HUES64 (cell line): Measurements from ENCODE around the gene ZNF575.
"Not testable (repeated sequence)": the region's sequence is repeated elsewhere in the genome, so short reads cannot be mapped to it uniquely, and the experiment has no call there.

ENCODE experiments used
- H3K27ac ChIP-seq: 2 replicates; pipeline ENCODE4 v1.7.0; 2013; ENCODE audit warnings: low read depth, low read length, inconsistent platforms
- H3K27me3 ChIP-seq: 2 replicates; pipeline ENCODE4 v1.6.1; 2013; ENCODE audit warnings: mild to moderate bottlenecking, low read length; ENCODE audit not compliant: insufficient read depth
- H3K36me3 ChIP-seq: 2 replicates; pipeline ENCODE4 v1.6.1; 2013; ENCODE audit warnings: mild to moderate bottlenecking, low read length; ENCODE audit not compliant: insufficient read depth
- H3K4me1 ChIP-seq: 2 replicates; pipeline ENCODE4 v1.6.1; 2013; ENCODE audit warnings: mild to moderate bottlenecking, low read length, moderate library complexity; ENCODE audit not compliant: insufficient read depth
- H3K4me3 ChIP-seq: 2 replicates; pipeline ENCODE4 v1.5.1; 2013; ENCODE audit warnings: mild to moderate bottlenecking, low read length, moderate library complexity
- H3K9ac ChIP-seq: 2 replicates; pipeline ENCODE4 v1.6.1; 2013; ENCODE audit warnings: mild to moderate bottlenecking, low read depth, low read length
- H3K9me3 ChIP-seq: 2 replicates; pipeline ENCODE4 v1.6.1; 2013; ENCODE audit warnings: low read depth, low read length; ENCODE audit not compliant: insufficient read depth
- WGBS: fragments of 150-250, 120-280 bp; methylation state at CpG from one replicate; pipeline ENCODE4 v1.1.7; 2013; ENCODE audit warnings: missing lambda C conversion rate; 5-methylcytosine and 5-hydroxymethylcytosine counted together

Gene ZNF575

GRCh38 chr19:43545981-43546380, 13.0 kb downstream of the ZNF575 start:
- Histone ChIP-seq H3K4me3 (no peak overlapping the region), H3K4me1 (no peaks in the 10 kb centered on the region), H3K9ac (no peak overlapping the region), H3K27me3 (no peaks in the 10 kb centered on the region), H3K36me3 (peaks cover 60% of the 10 kb centered on the region), H3K27ac (no peak overlapping the region), H3K9me3 (no peaks in the 10 kb centered on the region)
- WGBS, result 90% methylated on average over 2 of the region's 2 CpGs

GRCh38 chr19:43546581-43546980, 13.6 kb downstream of the ZNF575 start:
- H3K9ac ChIP-seq, result no peak overlapping the region
- no peaks in the 10 kb centered on the region for H3K27me3 ChIP-seq
- no peak overlapping the region for H3K27ac ChIP-seq
- no peaks in the 10 kb centered on the region for H3K9me3 ChIP-seq
- H3K4me3 ChIP-seq, result no peak overlapping the region
- 97% methylated on average over 3 of the region's 3 CpGs for WGBS
- peaks cover 62% of the 10 kb centered on the region for H3K36me3 ChIP-seq
- H3K4me1 ChIP-seq, result no peaks in the 10 kb centered on the region

DNA sequence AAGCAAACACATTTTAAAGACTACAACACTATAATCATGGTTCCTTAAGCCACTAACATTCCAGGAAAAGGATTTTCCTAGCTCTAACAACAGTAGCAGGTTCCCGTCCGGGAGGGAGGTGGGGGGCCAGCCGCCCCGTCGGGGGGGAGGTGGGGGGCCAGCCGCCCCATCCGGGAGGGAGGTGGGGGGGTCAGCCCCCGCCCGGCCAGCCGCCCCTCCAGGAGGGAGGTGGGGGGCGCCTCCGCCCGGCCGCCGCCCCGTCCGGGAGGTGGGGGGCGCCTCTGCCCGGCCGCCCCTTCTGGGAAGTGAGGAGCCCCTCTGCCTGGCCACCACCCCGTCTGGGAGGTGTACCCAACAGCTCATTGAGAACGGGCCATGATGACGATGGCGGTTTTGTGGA, 14.9 kb downstream of the ZNF575 start:
- not testable (repeated sequence) for H3K4me3 ChIP-seq, H3K27me3 ChIP-seq, H3K27ac ChIP-seq, H3K4me1 ChIP-seq, H3K9ac ChIP-seq, H3K9me3 ChIP-seq
- no CpG with 5 or more reads among the region's 24 CpGs for WGBS
- peaks cover 60% of the 10 kb centered on the region for H3K36me3 ChIP-seq

DNA sequence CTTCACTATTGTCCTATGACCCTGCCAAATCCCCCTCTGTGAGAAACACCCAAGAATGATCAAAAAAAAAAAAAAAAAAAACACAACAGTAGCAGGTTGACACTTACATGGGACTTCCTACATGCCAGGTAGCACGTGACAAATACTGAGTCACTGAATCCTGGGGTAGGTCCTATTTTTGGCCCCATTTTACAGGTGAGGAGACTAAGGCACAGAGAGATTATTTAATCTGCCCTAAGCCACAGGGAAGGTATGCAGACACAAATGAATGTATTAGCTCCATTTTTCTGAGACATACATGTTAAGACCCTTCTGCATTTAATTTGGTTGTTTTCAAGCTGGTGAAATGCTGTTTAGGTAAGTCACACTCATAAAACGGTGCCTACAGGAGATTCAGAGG, 15.7 kb downstream of the ZNF575 start:
- no peak overlapping the region for H3K4me3 ChIP-seq
- no peak overlapping the region for H3K9ac ChIP-seq
- no peak overlapping the region for H3K27ac ChIP-seq
- H3K27me3 ChIP-seq, result no peaks in the 10 kb centered on the region
- no peaks in the 10 kb centered on the region for H3K4me1 ChIP-seq
- 97% methylated on average over 2 of the region's 2 CpGs for WGBS
- peaks cover 58% of the 10 kb centered on the region for H3K36me3 ChIP-seq
- no peaks in the 10 kb centered on the region for H3K9me3 ChIP-seq

- peaks cover 57% of the 10 kb centered on the region for H3K36me3 ChIP-seq
Observed at GRCh38 chr19:43551399-43552197, 18.6 kb downstream of the ZNF575 start.

DNA sequence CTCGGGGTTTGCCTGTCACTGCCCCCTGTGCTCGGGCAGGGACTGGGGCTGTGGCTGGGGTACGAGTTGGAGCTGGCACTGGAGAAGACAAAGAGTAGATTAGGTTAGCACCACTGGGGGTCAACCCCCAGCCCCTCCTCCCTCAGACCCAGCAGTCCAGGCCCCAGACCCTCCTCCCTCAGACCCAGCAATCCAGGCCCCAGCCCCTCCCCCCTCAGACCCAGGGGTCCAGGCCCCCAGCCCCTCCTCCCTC, 19.1 kb downstream of the ZNF575 start:
- Histone ChIP-seq H3K27me3 (no peaks in the 10 kb centered on the region), H3K4me1 (no peaks in the 10 kb centered on the region), H3K4me3 (no peak overlapping the region), H3K9ac (no peak overlapping the region), H3K36me3 (peaks cover 57% of the 10 kb centered on the region), H3K9me3 (no peaks in the 10 kb centered on the region), H3K27ac (no peak overlapping the region)
- 96% methylated on average over 3 of the region's 3 CpGs for WGBS

More at GRCh38 chr19:43551399-43552197, 18.6 kb downstream of the ZNF575 start:
- H3K4me3 ChIP-seq, result no peak overlapping the region
- H3K4me1 ChIP-seq, result no peaks in the 10 kb centered on the region
- no peaks in the 10 kb centered on the region for H3K27me3 ChIP-seq
- H3K9me3 ChIP-seq, result no peaks in the 10 kb centered on the region
- H3K9ac ChIP-seq, result no peak overlapping the region
- no peak overlapping the region for H3K27ac ChIP-seq
- WGBS, result 92% methylated on average over 23 of the region's 23 CpGs

DNA sequence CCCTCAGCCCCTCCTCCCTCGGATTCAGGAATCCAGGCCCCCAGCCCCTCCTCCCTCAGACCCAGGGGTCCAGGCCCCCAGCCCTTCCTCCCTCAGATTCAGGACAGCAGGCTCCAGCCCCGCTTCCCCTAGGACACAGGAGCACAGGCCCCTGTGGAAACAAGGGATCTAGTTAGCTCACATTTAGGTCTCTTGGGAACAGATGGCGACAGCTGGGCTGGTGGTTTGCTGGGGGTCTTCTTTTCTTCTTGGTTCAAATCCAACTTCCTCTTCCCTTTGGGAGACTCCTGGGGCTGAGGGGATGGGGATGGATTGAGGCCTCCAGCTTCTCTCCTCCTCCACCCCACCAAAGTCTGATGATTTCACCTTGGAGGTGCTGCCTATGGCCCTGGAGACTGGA, 19.6 kb downstream of the ZNF575 start:
- Histone ChIP-seq H3K4me1 (no peaks in the 10 kb centered on the region), H3K9ac (no peak overlapping the region), H3K9me3 (no peaks in the 10 kb centered on the region), H3K4me3 (no peak overlapping the region), H3K36me3 (peaks cover 57% of the 10 kb centered on the region), H3K27me3 (no peaks in the 10 kb centered on the region), H3K27ac (no peak overlapping the region)
- WGBS, result 91% methylated on average over 2 of the region's 3 CpGs

GRCh38 chr19:43553656-43554055, 20.7 kb downstream of the ZNF575 start:
- H3K36me3 ChIP-seq, result peaks cover 62% of the 10 kb centered on the region
- H3K27me3 ChIP-seq, result no peaks in the 10 kb centered on the region
- no peak overlapping the region for H3K4me3 ChIP-seq
- 96% methylated on average over 4 of the region's 4 CpGs for WGBS
- H3K4me1 ChIP-seq, result no peaks in the 10 kb centered on the region
- H3K27ac ChIP-seq, result no peak overlapping the region
- H3K9me3 ChIP-seq, result no peaks in the 10 kb centered on the region
- no peak overlapping the region for H3K9ac ChIP-seq

- Histone ChIP-seq H3K36me3 (peaks cover 60% of the 10 kb centered on the region), H3K9me3 (no peaks in the 10 kb centered on the region), H3K4me1 (no peaks in the 10 kb centered on the region), H3K27ac (no peak overlapping the region; the same call in 1 of the 2 replicates), H3K9ac (no peak overlapping the region), H3K4me3 (no peak overlapping the region), H3K27me3 (no peaks in the 10 kb centered on the region)
- WGBS, result 96% methylated on average over 15 of the region's 15 CpGs
Observed at GRCh38 chr19:43554317-43554895, 21.4 kb downstream of the ZNF575 start.

DNA sequence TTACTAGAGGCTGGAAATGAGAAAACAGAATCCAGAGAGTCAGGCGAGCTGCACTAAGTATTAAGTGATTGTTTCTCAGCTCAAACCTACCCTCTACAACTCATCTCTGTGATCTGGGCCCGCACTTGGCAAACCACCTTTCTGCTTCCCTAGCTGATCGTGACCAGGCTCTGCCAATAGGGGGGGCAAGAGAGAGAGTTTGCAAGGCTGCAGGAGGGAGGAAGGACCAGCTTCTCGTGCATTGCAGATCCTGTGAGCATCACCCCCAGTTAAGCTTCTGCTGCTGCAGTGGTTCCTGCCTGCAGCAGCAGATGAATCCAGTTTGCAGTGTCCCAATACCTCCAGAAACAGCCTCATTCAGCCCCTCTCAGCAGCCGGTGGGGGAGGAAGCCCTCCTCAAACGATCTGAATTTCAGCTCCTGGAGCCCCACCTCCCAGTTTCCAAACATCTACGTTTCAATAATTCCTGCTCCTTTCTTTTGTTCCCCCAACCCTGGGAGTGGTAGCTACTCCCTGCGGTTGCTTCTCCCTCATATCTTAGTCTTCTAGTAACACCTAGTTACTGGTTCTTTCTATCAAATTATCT, 22.3 kb downstream of the ZNF575 start:
- Histone ChIP-seq H3K9me3 (no peaks in the 10 kb centered on the region), H3K4me1 (no peaks in the 10 kb centered on the region), H3K27me3 (no peaks in the 10 kb centered on the region), H3K36me3 (peaks cover 57% of the 10 kb centered on the region), H3K27ac (no peak overlapping the region), H3K4me3 (no peak overlapping the region), H3K9ac (no peak overlapping the region)
- 42% methylated on average over 8 of the region's 8 CpGs for WGBS

GRCh38 chr19:43560687-43561086, 27.7 kb downstream of the ZNF575 start:
- Histone ChIP-seq H3K9ac (no peak overlapping the region), H3K36me3 (peaks cover 31% of the 10 kb centered on the region; the same call in 1 of the 2 replicates), H3K4me1 (no peaks in the 10 kb centered on the region), H3K9me3 (no peaks in the 10 kb centered on the region), H3K27me3 (no peaks in the 10 kb centered on the region), H3K27ac (no peak overlapping the region), H3K4me3 (no peak overlapping the region)
- whole genome bisulfite sequencing, result 89% methylated on average over 6 of the region's 6 CpGs
